GM13977 (cell line): Measurements from ENCODE around the gene DDR1.

Experiments used
- DNase-seq: peaks from one replicate; pipeline ENCODE4 v3.0.0; 2012; ENCODE audit warnings: low spot score
- CTCF ChIP-seq: IDR thresholded peaks from 2 replicates; pipeline ENCODE4 v1.5.1; 2012; ENCODE audit warnings: mild to moderate bottlenecking, control low read depth; ENCODE audit not compliant: insufficient read depth; ENCODE audit errors: extremely low read depth, missing control alignments
- in situ Hi-C: fragments of 300-500 bp; cut with MboI; formaldehyde crosslinking; loops from one replicate; pipeline ENCODE4 v1.12.0; 2022; ENCODE audit warnings: low sequenced_read_pairs, low pct_unique_long_range_greater_than_20kb, mixed read lengths, inconsistent platforms; ENCODE audit not compliant: unreplicated experiment

DDR1 gene

GRCh38 chr6:30842754-30843610 is 41.3 kb upstream of the DDR1 start:
- TF ChIP-seq CTCF: no peak
- DNase-seq: no peak
- in situ Hi-C loops: no loop called here

- TF ChIP-seq CTCF: no peak
- DNase-seq: no peak
- in situ Hi-C loops: no loop called here
Measured at GRCh38 chr6:30843611-30843998, 40.7 kb upstream of the DDR1 start.

- TF ChIP-seq CTCF: no peak
- in situ Hi-C loops: no loop called here
- DNase-seq: no peak
Measured at GRCh38 chr6:30844118-30844535, 40.2 kb upstream of the DDR1 start.

GRCh38 chr6:30845183-30845582 is 39.1 kb upstream of the DDR1 start:
- in situ Hi-C loops: no loop called here
- no peak for TF ChIP-seq CTCF
- DNase-seq: no peak

GRCh38 chr6:30847421-30847970 is 36.8 kb upstream of the DDR1 start:
- DNase-seq: no peak
- in situ Hi-C loops: no loop called here
- no peak for TF ChIP-seq CTCF

- no peak for DNase-seq
- in situ Hi-C loops: no loop called here
- no peak for TF ChIP-seq CTCF
Measured at GRCh38 chr6:30847971-30848436, 36.3 kb upstream of the DDR1 start.
